ENCODE measurements around the gene LIFR. TPM values are rescaled to one million over a fixed set of nuclear protein-coding genes. Genes with fewer than 3 reads are reported as not detected.

Gene LIFR
- total RNA-seq, 2 donors from 2014 or later, result 81.7 to 85.9 TPM

GRCh38 chr5:38557308-38557710 lies 863 bp upstream of the LIFR start:
- peaks cover 6% of the 10 kb centered on the region for H3K27me3 Mint-ChIP-seq (ENCODE audit: insufficient read depth)
- no peak for TF ChIP-seq CTCF (conservative IDR thresholded peaks at IDR 0.05)
- H3K9me3 Mint-ChIP-seq, result no peaks in the 10 kb centered on the region

GRCh38 chr5:38556088-38556598 lies 303 bp downstream of the LIFR start:
- no peak overlapping the region for H3K27ac ChIP-seq (ENCODE audit: low read depth, low read length)
- H3K27ac Mint-ChIP-seq, result peak overlapping the region; percentile 67
- peak overlapping the region; percentile 81 for H3K9ac ChIP-seq (ENCODE audit: extremely low read depth, low read length, poor library complexity, severe bottlenecking)
- no peaks in the 10 kb centered on the region for H3K27me3 Mint-ChIP-seq (ENCODE audit: insufficient read depth)
- H3K4me1 ChIP-seq (ENCODE audit: control insufficient read depth, insufficient read depth, low read length), result peaks cover under 1% of the 10 kb centered on the region
- 0% methylated on average over 6 to 68 of the region's 68 CpGs for WGBS, 2 experiments (ENCODE audit: insufficient coverage in 1 of 2, insufficient read length in 1 of 2)
- peaks cover 34% of the 10 kb centered on the region for H3K4me1 Mint-ChIP-seq
- no peak for DNase-seq
- no peaks in the 10 kb centered on the region for H3K36me3 Mint-ChIP-seq (ENCODE audit: low read depth)
- no peaks in the 10 kb centered on the region for H3K9me3 Mint-ChIP-seq
- TF ChIP-seq CTCF (conservative IDR thresholded peaks at IDR 0.05), result no peak
- no peaks in the 10 kb centered on the region for H3K9me3 ChIP-seq (ENCODE audit: control insufficient read depth, low read length)
- peak overlapping the region; percentile 99 for H3K4me3 ChIP-seq (ENCODE audit: low read length)
- H3K27me3 ChIP-seq (ENCODE audit: control insufficient read depth, insufficient read depth, low read length, poor library complexity, severe bottlenecking), result no peaks in the 10 kb centered on the region
- H3K4me3 Mint-ChIP-seq, result peak overlapping the region; percentile 82
- peaks cover 6% of the 10 kb centered on the region for H3K36me3 ChIP-seq (ENCODE audit: control insufficient read depth, insufficient read depth, low read length)

More at GRCh38 chr5:38557308-38557710, 863 bp upstream of the LIFR start:
- DNase-seq, result no peak
- Mint-ChIP-seq H3K27ac (peak overlapping the region; percentile 78), H3K4me3 (peak overlapping the region; percentile 82), H3K4me1 (peaks cover 33% of the 10 kb centered on the region), H3K36me3 (ENCODE audit: low read depth) (no peaks in the 10 kb centered on the region)
- Histone ChIP-seq H3K9me3 (ENCODE audit: control insufficient read depth, low read length) (no peaks in the 10 kb centered on the region), H3K4me1 (ENCODE audit: control insufficient read depth, insufficient read depth, low read length) (no peaks in the 10 kb centered on the region), H3K36me3 (ENCODE audit: control insufficient read depth, insufficient read depth, low read length) (peaks cover 3% of the 10 kb centered on the region), H3K4me3 (ENCODE audit: low read length) (peak overlapping the region; percentile 98), H3K27me3 (ENCODE audit: control insufficient read depth, insufficient read depth, low read length, poor library complexity, severe bottlenecking) (no peaks in the 10 kb centered on the region), H3K27ac (ENCODE audit: low read depth, low read length) (peak overlapping the region; percentile 85), H3K9ac (ENCODE audit: extremely low read depth, low read length, poor library complexity, severe bottlenecking) (peak overlapping the region; percentile 79)
- 12 to 19% methylated on average over 10 to 14 of the region's 14 CpGs for WGBS, 2 experiments (ENCODE audit: insufficient coverage in 1 of 2, insufficient read length in 1 of 2)

GRCh38 chr5:38555354-38556087 lies 925 bp downstream of the LIFR start:
- H3K27me3 ChIP-seq (ENCODE audit: control insufficient read depth, insufficient read depth, low read length, poor library complexity, severe bottlenecking), result no peaks in the 10 kb centered on the region
- H3K36me3 ChIP-seq (ENCODE audit: control insufficient read depth, insufficient read depth, low read length), result peaks cover 12% of the 10 kb centered on the region
- DNase-seq, result no peak
- peak overlapping the region; percentile 81 for H3K9ac ChIP-seq (ENCODE audit: extremely low read depth, low read length, poor library complexity, severe bottlenecking)
- peak overlapping the region; percentile 99 for H3K4me3 ChIP-seq (ENCODE audit: low read length)
- H3K4me1 Mint-ChIP-seq, result peaks cover 38% of the 10 kb centered on the region
- no peaks in the 10 kb centered on the region for H3K9me3 ChIP-seq (ENCODE audit: control insufficient read depth, low read length)
- H3K4me1 ChIP-seq (ENCODE audit: control insufficient read depth, insufficient read depth, low read length), result peaks cover 6% of the 10 kb centered on the region
- H3K27ac Mint-ChIP-seq, result peak overlapping the region; percentile 67
- peak overlapping the region; percentile 82 for H3K4me3 Mint-ChIP-seq
- no peaks in the 10 kb centered on the region for H3K27me3 Mint-ChIP-seq (ENCODE audit: insufficient read depth)
- no peak for TF ChIP-seq CTCF (conservative IDR thresholded peaks at IDR 0.05)
- no peak overlapping the region for H3K27ac ChIP-seq (ENCODE audit: low read depth, low read length)
- WGBS, 2 experiments (ENCODE audit: insufficient coverage in 1 of 2, insufficient read length in 1 of 2), result 0 to 9% methylated on average over 2 to 10 of the region's 11 CpGs
- no peaks in the 10 kb centered on the region for H3K9me3 Mint-ChIP-seq
- no peaks in the 10 kb centered on the region for H3K36me3 Mint-ChIP-seq (ENCODE audit: low read depth)

Measured in endodermal cell (in vitro differentiated cells).